Esophagus muscularis mucosa (tissue), 4 donors: Measurements from ENCODE around the gene ATP8B1. TPM values are rescaled to one million over a fixed set of nuclear protein-coding genes. Genes with fewer than 3 reads are reported as not detected.

Experiments
- DNase-seq: peaks from one replicate; pipeline ENCODE4 v3.0.0-alpha.2; 2017; ENCODE audit errors: extremely low spot score
- H3K27ac ChIP-seq, 4 donors: fragments of 200-600 bp; sonication (generic); replicated peaks in 1 of 4; 1 replicate in 3 of 4; 2 replicates in 1 of 4; pipeline ENCODE4 v1.5.1; 2016 to 2019; ENCODE audit warnings: mild to moderate bottlenecking in 1 of 4
- H3K27me3 ChIP-seq, 4 donors: fragments of 200-600 bp; sonication (generic); one replicate each; pipeline versions ENCODE4 v1.5.1 to v1.6.0; 2016 to 2019
- H3K36me3 ChIP-seq, 4 donors: fragments of 200-600 bp; sonication (generic); one replicate each; pipeline ENCODE4 v1.5.1; 2016 to 2019
- H3K4me1 ChIP-seq, 4 donors: fragments of 200-600 bp; sonication (generic); one replicate each; pipeline ENCODE4 v1.5.1; 2016 to 2019
- H3K4me3 ChIP-seq, 4 donors: fragments of 200-600 bp; sonication (generic); 1 replicate in 2 of 4; 2 replicates in 2 of 4; pipeline ENCODE4 v1.5.1; 2016 to 2019; ENCODE audit warnings: mild to moderate bottlenecking in 4 of 4, moderate library complexity in 1 of 4
- H3K9me3 ChIP-seq, 4 donors: fragments of 200-600 bp; sonication (generic); 1 replicate in 3 of 4; 2 replicates in 1 of 4; pipeline ENCODE4 v1.5.1; 2016 to 2019
- EP300 ChIP-seq: sonication (generic); formaldehyde crosslinking; IDR thresholded peaks from one replicate; pipeline ENCODE4 v1.6.1; 2017; ENCODE audit warnings: antibody characterized with exemption
- POLR2A ChIP-seq: fragments of 450-650 bp; IDR thresholded peaks from one replicate; pipeline ENCODE4 v1.6.1; 2017; ENCODE audit warnings: antibody characterized with exemption, moderate library complexity, mild to moderate bottlenecking, low read depth
- POLR2AphosphoS5 ChIP-seq, 2 donors: sonication (generic); formaldehyde crosslinking; IDR thresholded peaks; one replicate each; pipeline ENCODE4 v1.6.1; 2017; ENCODE audit warnings: antibody characterized with exemption in 2 of 2
- WGBS: methylation state at CpG from one replicate; pipeline ENCODE4 v1.1.5; 2018; 5-methylcytosine and 5-hydroxymethylcytosine counted together
- intact Hi-C: fragments of 100-400 bp; cut with DNase I; formaldehyde crosslinking; loops from one replicate; pipeline ENCODE4 v1.15.1; 2023
- total RNA-seq, 4 donors: library from RNA; depleted of rRNA; stranded (reverse); fragments of >200 nt; gene quantifications; one replicate each; pipeline versions ENCODE4 v1.1.0 to v1.2.1, GENCODE V29; 2016
- TF ChIP-seq, protein P1 (sequence below), 3 experiments: fragments of 200-600 bp in 2 of 3; fragments of 450-650 bp in 1 of 3; sonication (generic) in 2 of 3; IDR thresholded peaks; one replicate each; pipeline ENCODE4 v1.5.1; 2017 to 2019; ENCODE audit warnings: antibody characterized with exemption in 3 of 3, mild to moderate bottlenecking in 2 of 3, moderate library complexity in 1 of 3

Gene ATP8B1
- total RNA-seq, 4 donors from 2014 or later, result 18.3 to 21.9 (median 19.6) TPM

- Histone ChIP-seq H3K4me1 (peaks cover 22 to 34% (median 30%) of the 10 kb centered on the region in 4 donors), H3K36me3 (no peaks in the 10 kb centered on the region), H3K27me3 (no peaks in the 10 kb centered on the region), H3K27ac (no peak overlapping the region), H3K4me3 (no peak overlapping the region), H3K9me3 (peaks cover 0 to 12% (median 10%) of the 10 kb centered on the region in 4 donors)
- intact Hi-C loops, result loop anchor here (10.0 kb wide), 1 partner anchor 187 kb away; the partner anchor contains the start of gene NARS1
- DNase-seq, result no peak
- no peak for TF ChIP-seq EP300
- TF ChIP-seq, protein P1, sequence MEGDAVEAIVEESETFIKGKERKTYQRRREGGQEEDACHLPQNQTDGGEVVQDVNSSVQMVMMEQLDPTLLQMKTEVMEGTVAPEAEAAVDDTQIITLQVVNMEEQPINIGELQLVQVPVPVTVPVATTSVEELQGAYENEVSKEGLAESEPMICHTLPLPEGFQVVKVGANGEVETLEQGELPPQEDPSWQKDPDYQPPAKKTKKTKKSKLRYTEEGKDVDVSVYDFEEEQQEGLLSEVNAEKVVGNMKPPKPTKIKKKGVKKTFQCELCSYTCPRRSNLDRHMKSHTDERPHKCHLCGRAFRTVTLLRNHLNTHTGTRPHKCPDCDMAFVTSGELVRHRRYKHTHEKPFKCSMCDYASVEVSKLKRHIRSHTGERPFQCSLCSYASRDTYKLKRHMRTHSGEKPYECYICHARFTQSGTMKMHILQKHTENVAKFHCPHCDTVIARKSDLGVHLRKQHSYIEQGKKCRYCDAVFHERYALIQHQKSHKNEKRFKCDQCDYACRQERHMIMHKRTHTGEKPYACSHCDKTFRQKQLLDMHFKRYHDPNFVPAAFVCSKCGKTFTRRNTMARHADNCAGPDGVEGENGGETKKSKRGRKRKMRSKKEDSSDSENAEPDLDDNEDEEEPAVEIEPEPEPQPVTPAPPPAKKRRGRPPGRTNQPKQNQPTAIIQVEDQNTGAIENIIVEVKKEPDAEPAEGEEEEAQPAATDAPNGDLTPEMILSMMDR (IDR thresholded peaks at IDR 0.05), result no peak
- no peak for TF ChIP-seq POLR2A
- no peak for TF ChIP-seq POLR2AphosphoS5 (IDR thresholded peaks at IDR 0.05)
- WGBS, result 76% methylated on average over 4 of the region's 4 CpGs
These were observed 8.5 kb upstream of the ATP8B1 start for GRCh38 chr18:57811477-57812125.

DNA sequence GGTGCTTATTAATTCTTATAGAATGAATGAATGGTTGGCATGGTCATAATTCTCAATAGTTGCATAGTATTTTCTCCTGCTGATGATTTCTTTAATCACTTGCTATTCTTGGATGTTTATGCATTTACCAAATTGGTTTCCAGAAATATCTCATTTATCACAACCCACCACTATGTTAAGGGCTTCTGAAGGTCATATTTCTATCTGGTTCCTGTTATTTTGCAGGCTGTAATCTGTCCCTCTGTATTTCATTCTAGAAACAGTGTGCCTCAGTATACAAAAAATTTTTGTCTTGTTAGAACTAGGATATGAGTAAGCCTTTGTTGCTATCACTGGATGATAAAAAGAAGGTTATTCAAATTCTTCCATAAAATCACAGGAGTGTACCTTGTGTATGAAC is 6.1 kb upstream of the ATP8B1 start:
- intact Hi-C loops, result no loop called here
- TF ChIP-seq EP300, result no peak
- TF ChIP-seq, protein P1 (IDR thresholded peaks at IDR 0.05), result no peak
- TF ChIP-seq POLR2A, result no peak
- TF ChIP-seq POLR2AphosphoS5 (IDR thresholded peaks at IDR 0.05), result no peak
- peaks cover 27 to 39% (median 33%) of the 10 kb centered on the region in 4 donors for H3K4me1 ChIP-seq
- no peak overlapping the region for H3K4me3 ChIP-seq
- no peaks in the 10 kb centered on the region for H3K27me3 ChIP-seq
- H3K36me3 ChIP-seq, result no peaks in the 10 kb centered on the region
- H3K9me3 ChIP-seq, result peaks cover 0 to 12% (median 10%) of the 10 kb centered on the region in 4 donors
- no peak for DNase-seq
- peak overlapping the region; percentile 66 to 81 (median 77) for H3K27ac ChIP-seq

DNA sequence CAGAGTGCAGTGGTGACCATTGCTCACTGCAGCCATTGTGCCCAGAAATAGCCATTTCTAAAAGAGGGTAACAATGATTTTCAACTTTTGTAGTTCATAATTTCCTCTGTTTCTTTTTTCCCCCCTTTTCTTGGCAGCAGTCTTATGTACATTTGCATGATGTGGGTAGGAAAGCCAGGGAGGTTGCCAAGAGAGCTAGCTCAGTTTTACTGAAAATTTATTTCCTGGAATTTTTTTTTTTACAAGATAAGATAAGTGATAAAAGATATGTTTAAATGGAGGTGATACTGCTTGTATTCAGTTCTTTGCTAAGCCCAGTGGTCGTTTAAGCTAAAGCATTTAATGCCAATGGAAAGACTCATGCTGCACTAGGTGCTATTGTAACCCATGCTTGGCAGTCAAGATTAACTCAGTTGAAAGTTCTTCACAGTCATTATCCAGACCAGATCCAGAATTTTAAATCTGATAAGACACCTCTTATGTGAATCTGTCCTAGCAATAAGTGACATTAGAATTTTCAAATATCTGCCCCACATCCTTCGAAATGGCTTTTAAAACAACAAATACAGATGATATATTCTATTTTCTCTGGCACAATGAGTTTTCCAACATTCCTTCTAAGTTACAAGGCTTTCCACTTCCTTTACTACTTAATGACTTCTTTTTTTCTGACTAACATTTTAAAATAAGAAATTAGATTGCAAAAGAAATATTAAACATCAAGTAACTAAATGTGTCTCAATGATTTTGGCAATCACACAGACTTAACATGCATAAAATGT is 4.4 kb upstream of the ATP8B1 start:
- Histone ChIP-seq H3K4me1 (peaks cover 32 to 44% (median 36%) of the 10 kb centered on the region in 4 donors), H3K36me3 (no peaks in the 10 kb centered on the region), H3K9me3 (peaks cover 0 to 10% (median 8%) of the 10 kb centered on the region in 4 donors), H3K27ac (peak overlapping the region; percentile 66 to 81 (median 77)), H3K4me3 (no peak overlapping the region), H3K27me3 (no peaks in the 10 kb centered on the region)
- intact Hi-C loops, result no loop called here
- no peak for TF ChIP-seq POLR2A
- TF ChIP-seq, protein P1 (IDR thresholded peaks at IDR 0.05), result no peak
- TF ChIP-seq EP300, result no peak
- no peak for TF ChIP-seq POLR2AphosphoS5 (IDR thresholded peaks at IDR 0.05)
- DNase-seq, result no peak
- WGBS, result 20% methylated on average over 2 of the region's 2 CpGs

GRCh38 chr18:57806978-57807285 is 3.8 kb upstream of the ATP8B1 start:
- intact Hi-C loops, result no loop called here
- peaks cover 0 to 4% (median 3%) of the 10 kb centered on the region in 4 donors for H3K9me3 ChIP-seq
- TF ChIP-seq POLR2A (no peak), POLR2AphosphoS5 (IDR thresholded peaks at IDR 0.05) (peak; percentile 53 to 62)
- TF ChIP-seq, protein P1 (IDR thresholded peaks at IDR 0.05), result no peak
- no peaks in the 10 kb centered on the region for H3K27me3 ChIP-seq
- H3K4me3 ChIP-seq, result no peak overlapping the region
- 18% methylated on average over 3 of the region's 3 CpGs for WGBS
- peaks cover 33 to 49% (median 41%) of the 10 kb centered on the region in 4 donors for H3K4me1 ChIP-seq
- peak overlapping the region; percentile 66 to 81 (median 77) for H3K27ac ChIP-seq
- DNase-seq, result no peak
- H3K36me3 ChIP-seq, result no peaks in the 10 kb centered on the region
